Measurements from ENCODE around the gene TCP10L.
A peak's percentile ranks its signal among the peaks of the same experiment; 100 is the strongest.

DNA sequence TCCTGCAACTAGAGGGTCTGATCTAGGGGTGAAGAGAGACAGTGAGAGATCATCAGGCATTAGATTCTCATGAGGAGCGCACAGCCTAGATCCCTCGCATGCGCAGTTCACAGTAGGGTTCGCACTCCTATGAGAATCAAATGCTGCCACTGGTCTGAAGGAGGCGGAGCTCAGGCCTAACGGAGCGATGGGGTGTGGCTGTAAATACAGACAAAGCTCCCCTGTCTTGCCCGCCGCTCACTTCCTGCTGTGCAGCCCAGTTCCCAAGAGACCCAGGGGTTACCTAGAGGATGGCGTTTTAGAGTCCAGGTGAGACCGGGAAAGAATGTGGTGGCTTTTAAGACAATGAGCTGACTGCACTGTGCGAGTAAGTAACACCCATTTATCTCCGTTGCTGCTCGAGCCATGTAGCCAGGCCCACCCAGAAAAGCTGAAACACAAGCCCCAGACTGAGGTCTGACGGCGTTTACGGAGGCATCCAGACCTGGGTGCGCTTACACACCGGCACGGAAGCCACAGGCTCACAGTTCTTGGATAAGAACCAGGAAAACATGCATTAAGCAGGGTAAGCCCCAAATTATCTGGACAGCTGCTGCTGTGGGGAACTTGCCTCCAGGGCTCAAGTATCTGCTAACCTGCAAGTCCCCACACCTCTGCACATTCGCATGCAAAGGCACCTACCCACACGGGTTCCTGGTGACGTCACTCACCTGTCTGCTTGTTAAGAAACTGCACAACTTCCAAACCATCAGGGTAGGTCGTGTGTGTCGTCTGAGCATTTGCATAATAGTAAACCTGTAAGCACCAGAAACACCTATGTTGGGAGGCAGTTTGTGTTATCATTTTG is 12.5 kb downstream of the TCP10L start:
- peak in 1 of 6 experiments; percentile 7 for TF ChIP-seq CTCF (IDR thresholded peaks at IDR 0.05)
- TF ChIP-seq POLR2AphosphoS5 (IDR thresholded peaks at IDR 0.05) = no peak
- no peak for TF ChIP-seq POLR2A (IDR thresholded peaks at IDR 0.05)
- no peak for TF ChIP-seq EP300 (IDR thresholded peaks at IDR 0.05)
